WTC11 (cell line): ENCODE data around the gene MT2A.

Experiments used
- ATF1 ChIP-seq: sonication (generic); formaldehyde crosslinking; IDR thresholded peaks from 2 replicates; pipeline ENCODE4 v1.8.1; 2023; ENCODE audit warnings: mild to moderate bottlenecking, moderate library complexity, missing genetic modification reagents
- ATF2 ChIP-seq: sonication (generic); formaldehyde crosslinking; IDR thresholded peaks from 2 replicates; pipeline ENCODE4 v1.8.1; 2022; ENCODE audit warnings: low read depth, missing genetic modification reagents, borderline replicate concordance
- ATF3 ChIP-seq: sonication (generic); formaldehyde crosslinking; conservative IDR thresholded peaks from 2 replicates; pipeline ENCODE4 v1.8.1; 2022; ENCODE audit warnings: mild to moderate bottlenecking, missing genetic modification reagents
- CREB1 ChIP-seq: sonication (generic); formaldehyde crosslinking; IDR thresholded peaks from 2 replicates; pipeline ENCODE4 v1.8.0; 2023; ENCODE audit warnings: mild to moderate bottlenecking, missing genetic modification reagents
- CTCF ChIP-seq: fragments of 200-600 bp; IDR thresholded peaks from 2 replicates; pipeline ENCODE4 v1.8.0; 2022; ENCODE audit warnings: antibody characterized with exemption
- E2F1 ChIP-seq: sonication (generic); formaldehyde crosslinking; IDR thresholded peaks from 2 replicates; pipeline ENCODE4 v1.8.0; 2022; ENCODE audit warnings: mild to moderate bottlenecking, missing genetic modification reagents
- E2F5 ChIP-seq: sonication (generic); formaldehyde crosslinking; IDR thresholded peaks from 2 replicates; pipeline ENCODE4 v1.8.1; 2022; ENCODE audit warnings: mild to moderate bottlenecking, moderate library complexity, missing genetic modification reagents
- FOXJ3 ChIP-seq: sonication (generic); formaldehyde crosslinking; IDR thresholded peaks from 2 replicates; pipeline ENCODE4 v1.9.0; 2021; ENCODE audit warnings: missing genetic modification reagents, mild to moderate bottlenecking, borderline replicate concordance
- HMGXB4 ChIP-seq: sonication (generic); formaldehyde crosslinking; IDR thresholded peaks from 2 replicates; pipeline ENCODE4 v1.8.1; 2023; ENCODE audit warnings: mild to moderate bottlenecking, moderate library complexity, missing genetic modification reagents
- JAZF1 ChIP-seq: fragments of 250-450 bp; sonication (Bioruptor Pico); IDR thresholded peaks from 2 replicates; pipeline ENCODE4 v1.9.0; 2021; ENCODE audit warnings: moderate library complexity, mild to moderate bottlenecking, inconsistent platforms
- RELA ChIP-seq: sonication (generic); formaldehyde crosslinking; IDR thresholded peaks from 2 replicates; pipeline ENCODE4 v1.8.1; 2022; ENCODE audit warnings: missing genetic modification reagents, mild to moderate bottlenecking, borderline replicate concordance
- TEAD4 ChIP-seq: sonication (generic); formaldehyde crosslinking; IDR thresholded peaks from 2 replicates; pipeline ENCODE4 v1.8.0; 2022; ENCODE audit warnings: mild to moderate bottlenecking, missing genetic modification reagents
- ZNF512 ChIP-seq: sonication (generic); formaldehyde crosslinking; IDR thresholded peaks from 2 replicates; pipeline ENCODE4 v1.8.1; 2022; ENCODE audit warnings: missing genetic modification reagents, borderline replicate concordance

GRCh38 chr16:56626685-56627084 is 18.3 kb downstream of the MT2A start:
- TF ChIP-seq CTCF (no peak), ZNF512 (CRISPR knock-in tag) (no peak), ATF3 (no peak), ATF1 (CRISPR knock-in tag) (no peak), FOXJ3 (no peak), RELA (CRISPR knock-in tag) (no peak), JAZF1 (CRISPR knock-in tag) (no peak), TEAD4 (CRISPR knock-in tag) (no peak), E2F1 (CRISPR knock-in tag) (no peak), CREB1 (no peak), HMGXB4 (CRISPR knock-in tag) (no peak), E2F5 (CRISPR knock-in tag) (no peak), ATF2 (no peak)
